Fibroblast of skin of scalp (primary cell): ENCODE data around the gene CDC42.

ENCODE experiments used
- DNase-seq: peaks from one replicate; pipeline ENCODE4 v3.0.0-alpha.2; 2013

CDC42 gene

GRCh38 chr1:22038036-22038435 lies 14.5 kb upstream of the CDC42 start:
- no peak for DNase-seq

GRCh38 chr1:22039594-22040285 lies 12.8 kb upstream of the CDC42 start:
- peak; percentile 48 for DNase-seq

GRCh38 chr1:22040286-22040623 lies 12.3 kb upstream of the CDC42 start:
- no peak for DNase-seq

- DNase-seq = no peak
These were observed 11.0 kb upstream of the CDC42 start for GRCh38 chr1:22041505-22041904.

- no peak for DNase-seq
These were observed 9.2 kb upstream of the CDC42 start for GRCh38 chr1:22043198-22043769.

- DNase-seq = peak; percentile 88
These were observed 7.7 kb upstream of the CDC42 start for GRCh38 chr1:22044690-22045420.

- DNase-seq = no peak
These were observed 6.8 kb upstream of the CDC42 start for GRCh38 chr1:22045604-22046228.

- no peak for DNase-seq
These were observed 3.9 kb upstream of the CDC42 start for GRCh38 chr1:22048351-22049192.

GRCh38 chr1:22050330-22050729 lies 2.2 kb upstream of the CDC42 start:
- no peak for DNase-seq

GRCh38 chr1:22051607-22052114 lies 848 bp upstream of the CDC42 start:
- DNase-seq = no peak

GRCh38 chr1:22053017-22053860 lies 730 bp downstream of the CDC42 start:
- peak; percentile 66 for DNase-seq

- DNase-seq = no peak
These were observed 1.6 kb downstream of the CDC42 start for GRCh38 chr1:22053861-22054770.

GRCh38 chr1:22055463-22055862 lies 3.0 kb downstream of the CDC42 start:
- DNase-seq = no peak

GRCh38 chr1:22056043-22056442 lies 3.5 kb downstream of the CDC42 start:
- DNase-seq = no peak

GRCh38 chr1:22056936-22057335 lies 4.4 kb downstream of the CDC42 start:
- DNase-seq = no peak

GRCh38 chr1:22057861-22058260 lies 5.4 kb downstream of the CDC42 start:
- DNase-seq = no peak

- peak; percentile 20 for DNase-seq
These were observed 12.4 kb downstream of the CDC42 start for GRCh38 chr1:22064751-22065402.

- DNase-seq = no peak
These were observed 19.0 kb downstream of the CDC42 start for GRCh38 chr1:22071511-22071910.

- no peak for DNase-seq
These were observed 22.3 kb downstream of the CDC42 start for GRCh38 chr1:22074803-22075202.

- DNase-seq = no peak
These were observed 23.2 kb downstream of the CDC42 start for GRCh38 chr1:22075718-22076117.
